Right lobe of liver (tissue), 6 donors: ENCODE results near the gene R3HDM2. TPM values are rescaled to one million over a fixed set of nuclear protein-coding genes. Genes with fewer than 3 reads are reported as not detected.
"Not testable (repeated sequence)": the region's sequence is repeated elsewhere in the genome, so short reads cannot be mapped to it uniquely, and the experiment has no call there.

ENCODE experiments used
- ATAC-seq, 4 donors: fragments of 200-7000 bp; cut with Tn5 transposase; one replicate each; pipeline ENCODE4 v1.9.1; 2020; ENCODE audit warnings: mild to moderate bottlenecking in 4 of 4, moderate library complexity in 4 of 4
- DNase-seq, 3 donors: peaks; one replicate each; pipeline ENCODE4 v3.0.0-alpha.2; 2020
- H3K27ac ChIP-seq, 3 donors: fragments of 200-600 bp; one replicate each; pipeline ENCODE4 v1.8.0; 2022
- H3K27me3 ChIP-seq, 2 donors: fragments of 200-600 bp; one replicate each; pipeline ENCODE4 v1.8.0; 2022
- H3K36me3 ChIP-seq, 4 donors: fragments of 200-600 bp; sonication (generic) in 1 of 4; one replicate each; pipeline versions ENCODE4 v1.5.1 to v1.8.0; 2017 to 2022; ENCODE audit warnings: control low read depth in 1 of 4
- H3K4me1 ChIP-seq, 4 donors: fragments of 200-600 bp; sonication (generic) in 1 of 4; one replicate each; pipeline versions ENCODE4 v1.5.1 to v1.8.0; 2017 to 2022; ENCODE audit warnings: control low read depth in 1 of 4
- H3K4me3 ChIP-seq, 3 donors: fragments of 200-600 bp; one replicate each; pipeline ENCODE4 v1.8.0; 2022
- H3K9me3 ChIP-seq, 4 donors: fragments of 200-600 bp; sonication (generic) in 1 of 4; one replicate each; pipeline versions ENCODE4 v1.5.1 to v1.8.0; 2017 to 2022; ENCODE audit warnings: control low read depth in 1 of 4
- CTCF ChIP-seq, 4 donors: fragments of 200-600 bp in 3 of 4; fragments of 450-650 bp in 1 of 4; IDR thresholded peaks; one replicate each; pipeline versions ENCODE4 v1.5.1 to v1.8.0; 2016 to 2022; ENCODE audit warnings: antibody characterized with exemption in 4 of 4, mild to moderate bottlenecking in 2 of 4
- POLR2A ChIP-seq: fragments of 450-650 bp; IDR thresholded peaks from one replicate; pipeline ENCODE4 v1.6.1; 2017; ENCODE audit warnings: antibody characterized with exemption, mild to moderate bottlenecking
- WGBS: methylation state at CpG from one replicate; pipeline ENCODE4 v1.1.6; 2018; ENCODE audit warnings: low coverage, low lambda C conversion rate; ENCODE audit not compliant: insufficient coverage; ENCODE audit errors: missing lambda C conversion rate; 5-methylcytosine and 5-hydroxymethylcytosine counted together
- intact Hi-C, 2 donors: fragments of 100-400 bp; cut with DNase I; formaldehyde crosslinking; loops; one replicate each; pipeline versions ENCODE4 v1.11.2 to v1.14.1; 2022
- total RNA-seq, 6 experiments: library from RNA; depleted of rRNA in 2 of 6; stranded (reverse); fragments of >200 nt in 2 of 6; fragmentation: NEBNext Ultra II Directional in 3 of 6; extraction: Animal tissue kit (Norgen Biotek cat#: 25700) in 3 of 6; gene quantifications; one replicate each; pipeline versions ENCODE4 v1.1.0 to v1.2.4, GENCODE V29; 2016 to 2023
- donor health status: DM: no; HTN: yes; CAD: no.
- donor health status: DM: no; HTN: no; CAD: no.
- donor health status: DM: no; HTN: no; CAD: no.
- donor health status: DM: no; HTN: yes; CAD: no.
- donor health status: DM: no; HTN: yes; CAD: no.

The R3HDM2 gene
- total RNA-seq, 6 experiments from 2014 or later = 25.3 to 48.0 (median 35.9) TPM

- Histone ChIP-seq H3K36me3 (peaks cover 0 to 46% (median 25%) of the 10 kb centered on the region in 4 donors), H3K4me1 (no peaks in the 10 kb centered on the region), H3K4me3 (no peak overlapping the region), H3K27me3 (no peaks in the 10 kb centered on the region), H3K27ac (no peak overlapping the region), H3K9me3 (no peaks in the 10 kb centered on the region)
- TF ChIP-seq POLR2A = no peak
- no peak for TF ChIP-seq CTCF (IDR thresholded peaks at IDR 0.05)
- no peak for DNase-seq
- no peak for ATAC-seq
- WGBS = 94% methylated on average over 3 of the region's 3 CpGs
- intact Hi-C loops = loop anchor here in 1 of 2 donors (10.0 kb wide), 1 partner anchor 124 kb away; no protein-coding TSS in a partner anchor
Observed at GRCh38 chr12:57300961-57301584, 129.8 kb downstream of the R3HDM2 start.

GRCh38 chr12:57299514-57300016 lies 131.3 kb downstream of the R3HDM2 start:
- ATAC-seq = no peak
- Histone ChIP-seq H3K27ac (no peak overlapping the region), H3K36me3 (peaks cover 0 to 59% (median 30%) of the 10 kb centered on the region in 4 donors), H3K4me1 (no peaks in the 10 kb centered on the region), H3K27me3 (no peaks in the 10 kb centered on the region), H3K4me3 (no peak overlapping the region), H3K9me3 (no peaks in the 10 kb centered on the region)
- no peak for TF ChIP-seq CTCF (IDR thresholded peaks at IDR 0.05)
- no peak for TF ChIP-seq POLR2A
- DNase-seq = no peak
- intact Hi-C loops = loop anchor here in 1 of 2 donors (10.0 kb wide), 1 partner anchor 125 kb away; no protein-coding TSS in a partner anchor
- 86% methylated on average over 1 of the region's 1 CpG for WGBS

- 88% methylated on average over 4 of the region's 4 CpGs for WGBS
- TF ChIP-seq CTCF (IDR thresholded peaks at IDR 0.05) = no peak
- no peak for TF ChIP-seq POLR2A
- H3K9me3 ChIP-seq = no peaks in the 10 kb centered on the region
- no peaks in the 10 kb centered on the region for H3K4me1 ChIP-seq
- peaks cover 0 to 72% (median 38%) of the 10 kb centered on the region in 4 donors for H3K36me3 ChIP-seq
- DNase-seq (no peak), ATAC-seq (no peak)
- no peaks in the 10 kb centered on the region for H3K27me3 ChIP-seq
- intact Hi-C loops = no loop called here
- no peak overlapping the region for H3K4me3 ChIP-seq
- H3K27ac ChIP-seq = no peak overlapping the region
Observed at GRCh38 chr12:57296291-57296690, 134.6 kb downstream of the R3HDM2 start.

- WGBS = 88% methylated on average over 12 of the region's 12 CpGs
Observed at GRCh38 chr12:57282073-57282472, 148.8 kb downstream of the R3HDM2 start.

More at GRCh38 chr12:57282073-57282472, 148.8 kb downstream of the R3HDM2 start:
- H3K4me1 ChIP-seq, H3K27me3 ChIP-seq, DNase-seq, intact Hi-C loops, H3K9me3 ChIP-seq, ATAC-seq, H3K27ac ChIP-seq, H3K4me3 ChIP-seq: not testable (repeated sequence)
- peaks cover 0 to 57% (median 30%) of the 10 kb centered on the region in 4 donors for H3K36me3 ChIP-seq
